Measurements from ENCODE around the gene TRIM45. TPM values are rescaled to one million over a fixed set of nuclear protein-coding genes. Genes with fewer than 3 reads are reported as not detected.
A peak's percentile ranks its signal among the peaks of the same experiment; 100 is the strongest.
"Not testable (repeated sequence)": the region's sequence is repeated elsewhere in the genome, so short reads cannot be mapped to it uniquely, and the experiment has no call there.

The TRIM45 gene
- total and polyA plus RNA-seq, 12 donors = 0.85 to 44.0 (median 5.0) TPM

DNA sequence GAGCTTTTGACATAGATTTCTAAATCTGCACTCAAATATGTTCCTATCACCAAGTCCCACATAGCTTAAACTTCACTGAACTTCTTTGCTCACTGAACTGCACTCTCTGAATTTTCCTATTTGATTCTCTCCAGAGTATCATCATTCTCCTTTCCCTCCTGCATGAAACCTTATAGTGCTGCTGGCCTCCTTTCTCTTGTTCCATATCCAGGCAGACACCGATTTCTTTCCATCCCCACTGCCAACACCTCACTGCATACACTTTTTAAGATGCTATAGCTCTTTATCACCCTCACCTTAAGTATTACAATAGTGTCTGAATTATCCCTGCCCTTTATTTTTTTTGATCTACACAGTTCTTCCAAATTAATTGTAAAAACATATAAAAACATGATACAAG, 3.1 kb upstream of the TRIM45 start:
- H3K4me3 ChIP-seq = no peak overlapping the region
- H3K36me3 ChIP-seq (replicated peaks in 1 of 2) = no peaks in the 10 kb centered on the region
- intact Hi-C loops (cut with DNase I) = loop anchor here (5.0 to 10.0 kb wide), 2 partner anchors 57 to 160 kb away; no protein-coding TSS in a partner anchor
- H3K4me1 ChIP-seq (replicated peaks in 1 of 2) = peaks cover 5 to 14% of the 10 kb centered on the region in 2 donors
- H3K9me3 ChIP-seq (replicated peaks in 1 of 3) = no peaks in the 10 kb centered on the region
- 67 to 89% (median 78%) methylated on average over 1 of the region's 1 CpG for WGBS, 4 donors
- no peak overlapping the region for H3K27ac ChIP-seq
- H3K27me3 ChIP-seq = no peaks in the 10 kb centered on the region
- TF ChIP-seq, protein P1, sequence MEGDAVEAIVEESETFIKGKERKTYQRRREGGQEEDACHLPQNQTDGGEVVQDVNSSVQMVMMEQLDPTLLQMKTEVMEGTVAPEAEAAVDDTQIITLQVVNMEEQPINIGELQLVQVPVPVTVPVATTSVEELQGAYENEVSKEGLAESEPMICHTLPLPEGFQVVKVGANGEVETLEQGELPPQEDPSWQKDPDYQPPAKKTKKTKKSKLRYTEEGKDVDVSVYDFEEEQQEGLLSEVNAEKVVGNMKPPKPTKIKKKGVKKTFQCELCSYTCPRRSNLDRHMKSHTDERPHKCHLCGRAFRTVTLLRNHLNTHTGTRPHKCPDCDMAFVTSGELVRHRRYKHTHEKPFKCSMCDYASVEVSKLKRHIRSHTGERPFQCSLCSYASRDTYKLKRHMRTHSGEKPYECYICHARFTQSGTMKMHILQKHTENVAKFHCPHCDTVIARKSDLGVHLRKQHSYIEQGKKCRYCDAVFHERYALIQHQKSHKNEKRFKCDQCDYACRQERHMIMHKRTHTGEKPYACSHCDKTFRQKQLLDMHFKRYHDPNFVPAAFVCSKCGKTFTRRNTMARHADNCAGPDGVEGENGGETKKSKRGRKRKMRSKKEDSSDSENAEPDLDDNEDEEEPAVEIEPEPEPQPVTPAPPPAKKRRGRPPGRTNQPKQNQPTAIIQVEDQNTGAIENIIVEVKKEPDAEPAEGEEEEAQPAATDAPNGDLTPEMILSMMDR (IDR thresholded peaks at IDR 0.05) = no peak
- TF ChIP-seq POLR2A (IDR thresholded peaks at IDR 0.05) = no peak
- DNase-seq = no peak

GRCh38 chr1:117123274-117123673, 1.7 kb upstream of the TRIM45 start:
- no peak for DNase-seq
- 95 to 99% (median 97%) methylated on average over 2 of the region's 2 CpGs for WGBS, 4 donors
- H3K4me1 ChIP-seq (replicated peaks in 1 of 2) = peaks cover 5 to 14% of the 10 kb centered on the region in 2 donors
- no peak overlapping the region for H3K27ac ChIP-seq
- H3K4me3 ChIP-seq = no peak overlapping the region
- intact Hi-C loops (cut with DNase I) = loop anchor here in 1 of 2 donors (10.0 kb wide), 1 partner anchor 162 kb away; no protein-coding TSS in a partner anchor
- TF ChIP-seq POLR2A (IDR thresholded peaks at IDR 0.05) = no peak
- TF ChIP-seq, protein P1 (IDR thresholded peaks at IDR 0.05) = no peak
- H3K27me3 ChIP-seq = no peaks in the 10 kb centered on the region
- H3K9me3 ChIP-seq (replicated peaks in 1 of 3) = no peaks in the 10 kb centered on the region
- no peaks in the 10 kb centered on the region for H3K36me3 ChIP-seq (replicated peaks in 1 of 2)

DNA sequence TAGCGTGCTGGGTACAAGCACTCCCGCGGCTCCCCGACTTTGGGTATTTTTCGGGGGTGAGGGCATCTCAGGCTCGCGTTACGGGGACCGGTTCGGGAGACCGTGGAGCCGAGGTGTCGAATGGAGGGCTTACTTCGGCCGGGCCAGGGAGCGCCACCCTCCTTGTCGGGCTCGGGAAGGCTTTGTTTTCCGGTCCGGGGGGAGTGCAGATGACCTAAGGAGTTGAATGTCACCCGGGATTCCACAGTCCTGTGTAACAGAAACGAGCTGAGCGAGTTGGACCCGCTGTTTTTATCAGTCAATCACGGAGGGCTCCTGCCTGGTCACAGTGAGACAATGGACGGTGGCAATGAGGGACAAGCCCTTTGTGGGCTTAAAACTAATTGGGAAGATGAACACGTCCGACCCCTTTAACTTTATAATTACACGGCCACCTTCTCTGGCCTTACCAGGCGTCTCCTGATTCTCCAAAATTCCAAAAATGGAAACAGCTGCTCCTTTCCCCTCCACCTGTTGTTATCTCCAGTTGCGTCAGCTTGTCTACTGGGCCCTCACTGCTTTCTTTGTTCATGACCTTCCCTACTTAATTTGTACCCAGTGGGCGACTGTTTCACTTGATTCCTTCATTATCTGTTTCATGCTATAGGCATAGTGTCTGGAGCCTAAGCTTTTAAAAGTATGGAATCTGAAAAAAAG, 929 bp upstream of the TRIM45 start:
- peaks cover 5 to 14% of the 10 kb centered on the region in 2 donors for H3K4me1 ChIP-seq (replicated peaks in 1 of 2)
- TF ChIP-seq, protein P1 (IDR thresholded peaks at IDR 0.05) = peak in 1 of 6 experiments; percentile 6
- TF ChIP-seq POLR2A (IDR thresholded peaks at IDR 0.05) = no peak
- intact Hi-C loops (cut with DNase I) = loop anchor here in 1 of 2 donors (10.0 kb wide), 1 partner anchor 162 kb away; no protein-coding TSS in a partner anchor
- H3K9me3 ChIP-seq (replicated peaks in 1 of 3) = no peaks in the 10 kb centered on the region
- no peaks in the 10 kb centered on the region for H3K36me3 ChIP-seq (replicated peaks in 1 of 2)
- H3K4me3 ChIP-seq = peak overlapping the region in 2 of 4 donors; percentile 55 to 74
- H3K27ac ChIP-seq = peak overlapping the region in 3 of 5 donors; percentile 87 to 96 (median 93)
- no peak for DNase-seq
- H3K27me3 ChIP-seq = no peaks in the 10 kb centered on the region
- WGBS, 4 donors = 32 to 55% (median 36%) methylated on average over 12 to 32 of the region's 32 CpGs

DNA sequence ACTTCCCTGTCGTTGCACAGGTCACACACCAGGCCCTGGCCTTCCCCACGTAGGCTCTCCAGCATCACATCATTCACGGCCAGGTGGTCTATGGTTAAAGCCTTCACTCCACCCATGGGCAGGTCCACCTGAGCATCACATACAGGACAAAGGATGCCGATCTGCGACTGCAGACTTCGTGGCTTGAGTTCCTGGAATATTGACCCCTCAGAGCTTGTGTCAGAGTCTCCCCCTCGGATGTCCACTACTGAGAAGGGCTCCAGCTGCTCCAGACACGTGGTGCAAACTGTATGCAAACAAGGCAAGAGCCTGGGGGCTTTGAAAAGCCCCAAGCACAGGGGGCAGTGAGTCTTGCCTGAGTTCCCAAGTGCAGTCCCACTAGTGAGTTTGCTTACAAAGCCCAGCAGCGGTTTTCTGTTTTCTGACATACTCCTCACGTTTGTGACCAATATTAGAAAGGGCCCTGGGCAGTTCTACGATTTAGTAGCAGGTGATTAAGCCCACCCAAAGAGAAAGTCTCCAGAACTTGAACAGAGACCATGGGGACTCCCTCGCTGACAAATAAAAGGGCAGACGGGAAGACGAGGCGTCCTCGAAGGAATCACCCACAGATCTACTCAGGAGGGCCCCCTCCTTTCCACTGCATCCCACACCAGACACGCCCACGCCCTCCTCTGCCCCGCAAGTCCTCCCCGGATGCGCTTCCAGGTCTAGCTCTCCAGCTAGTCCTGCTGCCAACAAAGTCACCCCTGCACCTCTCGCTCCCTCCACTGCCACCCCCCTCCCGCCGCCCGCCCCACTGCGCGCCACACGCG, 568 bp downstream of the TRIM45 start:
- H3K4me3 ChIP-seq = peak overlapping the region in 3 of 4 donors; percentile 13 to 74 (median 55)
- H3K36me3 ChIP-seq (replicated peaks in 1 of 2) = no peaks in the 10 kb centered on the region
- DNase-seq = peak in 1 of 7 donors; percentile 53
- intact Hi-C loops (cut with DNase I) = loop anchor here in 1 of 2 donors (10.0 kb wide), 1 partner anchor 164 kb away; no protein-coding TSS in a partner anchor
- H3K27ac ChIP-seq = peak overlapping the region in 4 of 5 donors; percentile 87 to 96 (median 93)
- 15 to 28% (median 20%) methylated on average over 19 to 29 of the region's 29 CpGs for WGBS, 4 donors
- H3K4me1 ChIP-seq (replicated peaks in 1 of 2) = peaks cover 5 to 14% of the 10 kb centered on the region in 2 donors
- TF ChIP-seq, protein P1 (IDR thresholded peaks at IDR 0.05) = no peak
- no peak for TF ChIP-seq POLR2A (IDR thresholded peaks at IDR 0.05)
- H3K27me3 ChIP-seq = no peaks in the 10 kb centered on the region
- H3K9me3 ChIP-seq (replicated peaks in 1 of 3) = no peaks in the 10 kb centered on the region

DNA sequence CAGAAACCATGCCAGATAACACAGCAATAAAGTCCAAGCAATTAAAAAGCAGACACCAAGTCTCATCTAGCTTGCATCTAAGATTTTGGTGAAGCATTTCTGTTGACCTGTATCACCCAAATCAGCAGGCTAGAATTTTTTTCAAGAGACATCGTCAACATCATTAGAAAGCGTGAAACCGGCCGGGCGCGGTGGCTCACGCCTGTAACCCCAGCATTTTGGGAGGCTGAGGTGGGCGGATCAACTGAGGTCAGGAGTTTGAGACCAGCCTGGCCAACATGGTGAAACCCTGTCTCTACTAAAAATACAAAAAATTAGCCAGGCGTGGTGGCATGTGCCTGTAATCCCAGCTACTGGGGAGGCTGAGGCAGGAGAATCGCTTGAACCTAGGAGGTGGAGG, 2.4 kb downstream of the TRIM45 start:
- H3K9me3 ChIP-seq (replicated peaks in 1 of 3); H3K36me3 ChIP-seq (replicated peaks in 1 of 2); H3K27ac ChIP-seq; H3K27me3 ChIP-seq; DNase-seq; H3K4me3 ChIP-seq; intact Hi-C loops (cut with DNase I): not testable (repeated sequence)
- H3K4me1 ChIP-seq (replicated peaks in 1 of 2) = peaks cover 5 to 14% of the 10 kb centered on the region in 2 donors
- 91 to 99% (median 95%) methylated on average over 10 of the region's 10 CpGs for WGBS, 4 donors
